ENCODE data around the gene GTPBP3. TPM values are rescaled to one million over a fixed set of nuclear protein-coding genes. Genes with fewer than 3 reads are reported as not detected.

The GTPBP3 gene
- total and polyA plus RNA-seq, 2 of the 13 experiments (the other 11 are each of a cell fraction or from before 2014, with no cell fraction given): 17.5 to 30.0 TPM

GRCh38 chr19:17336872-17337674, at the start of gene GTPBP3 (continued):
- TF ChIP-seq ZNF609 (CRISPR knock-in tag; IDR thresholded peaks at IDR 0.05; ENCODE audit: borderline replicate concordance) (peak; percentile 46; the same call in 1 of the 2 replicates), AKNA (CRISPR knock-in tag; IDR thresholded peaks at IDR 0.05; ENCODE audit: borderline replicate concordance) (no peak), ZBTB7A (CRISPR knock-in tag; IDR thresholded peaks at IDR 0.05) (peak; percentile 67; the same call in 1 of the 2 replicates), MTA3 (CRISPR knock-in tag; IDR thresholded peaks at IDR 0.05) (no peak), ZNF510 (CRISPR knock-in tag; IDR thresholded peaks at IDR 0.05; ENCODE audit: low read depth) (no peak), ZFP1 (CRISPR knock-in tag; IDR thresholded peaks at IDR 0.05) (no peak), RAD21 (CRISPR knock-in tag; IDR thresholded peaks at IDR 0.05) (no peak), SMAD1 (CRISPR knock-in tag; IDR thresholded peaks at IDR 0.05; ENCODE audit: borderline replicate concordance, low read depth) (peak; percentile 61; the same call in 1 of the 2 replicates), RBM22 (optimal IDR thresholded peaks at IDR 0.05; ENCODE audit: low read length) (no peak), ZNF781 (CRISPR knock-in tag; IDR thresholded peaks at IDR 0.05; ENCODE audit: borderline replicate concordance, not compliant biosample characterization) (peak; percentile 49), FOXO4 (CRISPR knock-in tag; conservative IDR thresholded peaks at IDR 0.05) (no peak), REST (IDR thresholded peaks at IDR 0.05; ENCODE audit: borderline replicate concordance in 1 of 2, low read depth in 1 of 2, low read length in 2 of 2) (no peak)
